ENCODE data around the gene C12orf43.
A peak's percentile ranks its signal among the peaks of the same experiment; 100 is the strongest.
"Not testable (repeated sequence)": the region's sequence is repeated elsewhere in the genome, so short reads cannot be mapped to it uniquely, and the experiment has no call there.

C12orf43 gene

GRCh38 chr12:121015825-121016766 lies at the start of gene C12orf43:
TSS of gene C12orf43 (minus strand) at chr12:121016487. CDS start at chr12:121016474, 13 bp downstream.
- no peaks in the 10 kb centered on the region for H3K27me3 Mint-ChIP-seq
- H3K27ac Mint-ChIP-seq, result peak within 1 kb of the TSS; percentile 93
- H3K36me3 Mint-ChIP-seq (ENCODE audit: low read depth), result peaks cover 25% of the 10 kb centered on the region
- intact Hi-C loops (cut with micrococcal nuclease), result loop anchor here (2.0 kb wide), 1 partner anchor 23 kb away; the partner anchor contains the start of gene OASL
- H3K4me1 Mint-ChIP-seq (ENCODE audit: low read depth), result peaks cover 29% of the 10 kb centered on the region
- H3K4me3 Mint-ChIP-seq, result peak within 1 kb of the TSS; percentile 99
- H3K9me3 Mint-ChIP-seq, result no peaks in the 10 kb centered on the region

GRCh38 chr12:121065345-121065744 lies 49.1 kb upstream of the C12orf43 start:
- intact Hi-C loops (cut with micrococcal nuclease), result no loop called here
- Mint-ChIP-seq H3K36me3 (ENCODE audit: low read depth) (no peaks in the 10 kb centered on the region), H3K4me3 (no peak overlapping the region), H3K27me3 (no peaks in the 10 kb centered on the region), H3K9me3 (no peaks in the 10 kb centered on the region), H3K27ac (no peak overlapping the region), H3K4me1 (ENCODE audit: low read depth) (peaks cover 3% of the 10 kb centered on the region)

GRCh38 chr12:121064586-121064985 lies 48.3 kb upstream of the C12orf43 start:
- H3K27me3 Mint-ChIP-seq; H3K27ac Mint-ChIP-seq; H3K4me3 Mint-ChIP-seq; H3K9me3 Mint-ChIP-seq; H3K36me3 Mint-ChIP-seq (ENCODE audit: low read depth); H3K4me1 Mint-ChIP-seq (ENCODE audit: low read depth): not testable (repeated sequence)
- intact Hi-C loops (cut with micrococcal nuclease), result loop anchor here (5.0 kb wide), 3 partner anchors 33 to 378 kb away; no protein-coding TSS in a partner anchor

GRCh38 chr12:121064116-121064515 lies 47.8 kb upstream of the C12orf43 start:
- no peak overlapping the region for H3K4me3 Mint-ChIP-seq
- peaks cover 8% of the 10 kb centered on the region for H3K4me1 Mint-ChIP-seq (ENCODE audit: low read depth)
- H3K9me3 Mint-ChIP-seq, result no peaks in the 10 kb centered on the region
- intact Hi-C loops (cut with micrococcal nuclease), result loop anchor here (5.0 kb wide), 3 partner anchors 33 to 378 kb away; no protein-coding TSS in a partner anchor
- H3K36me3 Mint-ChIP-seq (ENCODE audit: low read depth), result no peaks in the 10 kb centered on the region
- H3K27me3 Mint-ChIP-seq, result no peaks in the 10 kb centered on the region
- H3K27ac Mint-ChIP-seq, result no peak overlapping the region

- Mint-ChIP-seq H3K27ac (no peak overlapping the region), H3K27me3 (no peaks in the 10 kb centered on the region), H3K4me1 (ENCODE audit: low read depth) (peaks cover 8% of the 10 kb centered on the region), H3K9me3 (no peaks in the 10 kb centered on the region), H3K36me3 (ENCODE audit: low read depth) (no peaks in the 10 kb centered on the region), H3K4me3 (no peak overlapping the region)
- intact Hi-C loops (cut with micrococcal nuclease), result loop anchor here (5.0 kb wide), 3 partner anchors 35 to 380 kb away; no protein-coding TSS in a partner anchor
Measured at GRCh38 chr12:121062391-121063045, 46.2 kb upstream of the C12orf43 start.

GRCh38 chr12:121061831-121062230 lies 45.5 kb upstream of the C12orf43 start:
- Mint-ChIP-seq H3K4me3 (no peak overlapping the region), H3K9me3 (no peaks in the 10 kb centered on the region), H3K4me1 (ENCODE audit: low read depth) (peaks cover 8% of the 10 kb centered on the region), H3K27me3 (no peaks in the 10 kb centered on the region), H3K36me3 (ENCODE audit: low read depth) (no peaks in the 10 kb centered on the region), H3K27ac (no peak overlapping the region)
- intact Hi-C loops (cut with micrococcal nuclease), result loop anchor here (5.0 kb wide), 3 partner anchors 35 to 380 kb away; no protein-coding TSS in a partner anchor

GRCh38 chr12:121060149-121061001 lies 44.1 kb upstream of the C12orf43 start:
- Mint-ChIP-seq H3K36me3 (ENCODE audit: low read depth) (no peaks in the 10 kb centered on the region), H3K27ac (peak overlapping the region; percentile 83), H3K9me3 (no peaks in the 10 kb centered on the region), H3K4me1 (ENCODE audit: low read depth) (peaks cover 8% of the 10 kb centered on the region), H3K4me3 (peak overlapping the region; percentile 68), H3K27me3 (peaks cover 1% of the 10 kb centered on the region)
- intact Hi-C loops (cut with micrococcal nuclease), result loop anchor here (1.0 to 5.0 kb wide), 4 partner anchors 37 to 382 kb away; no protein-coding TSS in a partner anchor

GRCh38 chr12:121059031-121059898 lies 43.0 kb upstream of the C12orf43 start:
- H3K27ac Mint-ChIP-seq, result peak overlapping the region; percentile 83
- H3K4me3 Mint-ChIP-seq, result no peak overlapping the region
- H3K9me3 Mint-ChIP-seq, result no peaks in the 10 kb centered on the region
- peaks cover 1% of the 10 kb centered on the region for H3K27me3 Mint-ChIP-seq
- H3K36me3 Mint-ChIP-seq (ENCODE audit: low read depth), result no peaks in the 10 kb centered on the region
- intact Hi-C loops (cut with micrococcal nuclease), result no loop called here
- peaks cover 8% of the 10 kb centered on the region for H3K4me1 Mint-ChIP-seq (ENCODE audit: low read depth)

GRCh38 chr12:121057794-121058193 lies 41.5 kb upstream of the C12orf43 start:
- H3K27me3 Mint-ChIP-seq, result peaks cover 1% of the 10 kb centered on the region
- peaks cover 8% of the 10 kb centered on the region for H3K4me1 Mint-ChIP-seq (ENCODE audit: low read depth)
- no peak overlapping the region for H3K27ac Mint-ChIP-seq
- no peaks in the 10 kb centered on the region for H3K36me3 Mint-ChIP-seq (ENCODE audit: low read depth)
- intact Hi-C loops (cut with micrococcal nuclease), result no loop called here
- H3K4me3 Mint-ChIP-seq, result no peak overlapping the region
- H3K9me3 Mint-ChIP-seq, result no peaks in the 10 kb centered on the region

GRCh38 chr12:121053706-121054105 lies 37.4 kb upstream of the C12orf43 start:
- Mint-ChIP-seq H3K4me1 (ENCODE audit: low read depth) (peaks cover 4% of the 10 kb centered on the region), H3K9me3 (peaks cover 17% of the 10 kb centered on the region), H3K27ac (no peak overlapping the region), H3K36me3 (ENCODE audit: low read depth) (no peaks in the 10 kb centered on the region), H3K27me3 (peaks cover 5% of the 10 kb centered on the region), H3K4me3 (no peak overlapping the region)
- intact Hi-C loops (cut with micrococcal nuclease), result no loop called here

- Mint-ChIP-seq H3K36me3 (ENCODE audit: low read depth) (no peaks in the 10 kb centered on the region), H3K27me3 (peaks cover 5% of the 10 kb centered on the region), H3K27ac (no peak overlapping the region), H3K4me1 (ENCODE audit: low read depth) (peaks cover 4% of the 10 kb centered on the region), H3K4me3 (no peak overlapping the region), H3K9me3 (peaks cover 17% of the 10 kb centered on the region)
- intact Hi-C loops (cut with micrococcal nuclease), result no loop called here
Measured at GRCh38 chr12:121050725-121051124, 34.4 kb upstream of the C12orf43 start.

- no peak overlapping the region for H3K27ac Mint-ChIP-seq
- intact Hi-C loops (cut with micrococcal nuclease), result no loop called here
Measured at GRCh38 chr12:121048442-121048841, 32.2 kb upstream of the C12orf43 start.

More at GRCh38 chr12:121048442-121048841, 32.2 kb upstream of the C12orf43 start:
- Mint-ChIP-seq H3K4me3 (no peak overlapping the region), H3K4me1 (ENCODE audit: low read depth) (peaks cover 4% of the 10 kb centered on the region), H3K27me3 (peaks cover 19% of the 10 kb centered on the region), H3K36me3 (ENCODE audit: low read depth) (no peaks in the 10 kb centered on the region), H3K9me3 (peaks cover 17% of the 10 kb centered on the region)

Measured in dendritic cell treated with granulocyte-macrophage colony-stimulating factor and Interleukin-4, amounts not matched to agents 40 ng/mL and 50 ng/mL, for 4 days (primary cell).